GM19043 (cell line): ENCODE data around the gene PTTG2.

Experiments
- ATAC-seq: cut with Tn5 transposase; IDR thresholded peaks from one replicate; pipeline ENCODE4 v1.9.1; 2021; ENCODE audit warnings: low read depth; ENCODE audit not compliant: unreplicated experiment

Gene PTTG2

GRCh38 chr4:37982736-37983135, 22.5 kb downstream of the PTTG2 start:
- no peak for ATAC-seq

- no peak for ATAC-seq
Observed at GRCh38 chr4:37983951-37984350, 23.8 kb downstream of the PTTG2 start.

- no peak for ATAC-seq
Observed at GRCh38 chr4:37985730-37986275, 25.6 kb downstream of the PTTG2 start.

GRCh38 chr4:37988670-37989069, 28.5 kb downstream of the PTTG2 start:
- ATAC-seq = no peak

- ATAC-seq = peak; percentile 46
Observed at GRCh38 chr4:37989398-37990260, 29.4 kb downstream of the PTTG2 start.

- ATAC-seq = no peak
Observed at GRCh38 chr4:37990731-37991245, 30.6 kb downstream of the PTTG2 start.

GRCh38 chr4:37991623-37992410, 31.6 kb downstream of the PTTG2 start:
- ATAC-seq = no peak

GRCh38 chr4:37993806-37994205, 33.6 kb downstream of the PTTG2 start:
- no peak for ATAC-seq

- ATAC-seq = peak; percentile 41
Observed at GRCh38 chr4:37994569-37994968, 34.4 kb downstream of the PTTG2 start.

- ATAC-seq = no peak
Observed at GRCh38 chr4:37995299-37995821, 35.2 kb downstream of the PTTG2 start.

- no peak for ATAC-seq
Observed at GRCh38 chr4:37995981-37996775, 36.0 kb downstream of the PTTG2 start.

- no peak for ATAC-seq
Observed at GRCh38 chr4:37998226-37998625, 38.0 kb downstream of the PTTG2 start.

GRCh38 chr4:37999000-37999716, 39.0 kb downstream of the PTTG2 start:
- ATAC-seq = no peak

- no peak for ATAC-seq
Observed at GRCh38 chr4:37999965-38000364, 39.8 kb downstream of the PTTG2 start.

- no peak for ATAC-seq
Observed at GRCh38 chr4:38001927-38002326, 41.7 kb downstream of the PTTG2 start.

- ATAC-seq = no peak
Observed at GRCh38 chr4:38002451-38003071, 42.4 kb downstream of the PTTG2 start.

- ATAC-seq = no peak
Observed at GRCh38 chr4:38003102-38003501, 42.9 kb downstream of the PTTG2 start.

GRCh38 chr4:38003628-38004027, 43.4 kb downstream of the PTTG2 start:
- ATAC-seq = no peak

- ATAC-seq = no peak
Observed at GRCh38 chr4:38004062-38004461, 43.9 kb downstream of the PTTG2 start.
